Lower leg skin (tissue), 3 donors: ENCODE data around the gene PHRF1.

Experiments
- POLR2A ChIP-seq, 2 donors: fragments of 450-650 bp; IDR thresholded peaks; one replicate each; pipeline ENCODE4 v1.6.1; 2016 to 2017; ENCODE audit warnings: antibody characterized with exemption in 2 of 2, mild to moderate bottlenecking in 1 of 2, moderate library complexity in 1 of 2
- TF ChIP-seq, protein P1 (sequence below), 3 donors: fragments of 450-650 bp; IDR thresholded peaks; one replicate each; pipeline ENCODE4 v1.5.1; 2016; ENCODE audit warnings: antibody characterized with exemption in 3 of 3, mild to moderate bottlenecking in 3 of 3, moderate library complexity in 2 of 3

DNA sequence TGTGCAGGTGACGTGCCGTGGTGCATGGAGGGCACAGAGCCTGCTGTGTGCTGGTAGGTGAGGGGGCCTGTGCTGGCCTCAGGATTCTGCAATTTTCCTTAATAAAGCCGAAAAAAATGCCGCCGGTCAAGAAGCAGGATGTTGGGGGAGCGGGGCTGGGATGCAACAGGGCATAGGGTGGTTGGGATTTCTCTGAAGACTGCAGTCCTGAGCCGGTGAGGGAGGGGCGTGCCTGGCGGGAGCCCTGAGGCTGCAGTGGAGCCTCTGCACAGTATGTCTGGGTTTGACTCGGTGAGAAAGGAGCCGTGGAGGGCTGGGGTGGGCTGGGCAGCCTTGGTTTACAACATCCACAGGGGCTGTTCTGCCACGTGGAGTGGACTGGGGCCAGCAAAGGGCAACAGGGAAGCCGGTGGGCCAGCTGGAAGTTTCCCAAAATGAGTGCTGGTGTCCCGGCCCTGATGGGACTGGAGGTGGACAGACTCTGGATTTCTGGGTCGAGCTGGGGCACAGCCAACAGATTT lies 47.1 kb downstream of the PHRF1 start:
- TF ChIP-seq, protein P1, sequence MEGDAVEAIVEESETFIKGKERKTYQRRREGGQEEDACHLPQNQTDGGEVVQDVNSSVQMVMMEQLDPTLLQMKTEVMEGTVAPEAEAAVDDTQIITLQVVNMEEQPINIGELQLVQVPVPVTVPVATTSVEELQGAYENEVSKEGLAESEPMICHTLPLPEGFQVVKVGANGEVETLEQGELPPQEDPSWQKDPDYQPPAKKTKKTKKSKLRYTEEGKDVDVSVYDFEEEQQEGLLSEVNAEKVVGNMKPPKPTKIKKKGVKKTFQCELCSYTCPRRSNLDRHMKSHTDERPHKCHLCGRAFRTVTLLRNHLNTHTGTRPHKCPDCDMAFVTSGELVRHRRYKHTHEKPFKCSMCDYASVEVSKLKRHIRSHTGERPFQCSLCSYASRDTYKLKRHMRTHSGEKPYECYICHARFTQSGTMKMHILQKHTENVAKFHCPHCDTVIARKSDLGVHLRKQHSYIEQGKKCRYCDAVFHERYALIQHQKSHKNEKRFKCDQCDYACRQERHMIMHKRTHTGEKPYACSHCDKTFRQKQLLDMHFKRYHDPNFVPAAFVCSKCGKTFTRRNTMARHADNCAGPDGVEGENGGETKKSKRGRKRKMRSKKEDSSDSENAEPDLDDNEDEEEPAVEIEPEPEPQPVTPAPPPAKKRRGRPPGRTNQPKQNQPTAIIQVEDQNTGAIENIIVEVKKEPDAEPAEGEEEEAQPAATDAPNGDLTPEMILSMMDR (IDR thresholded peaks at IDR 0.05): no peak
- no peak for TF ChIP-seq POLR2A (IDR thresholded peaks at IDR 0.05)
